Parathyroid adenoma (tissue), 2 donors: ENCODE results near the gene ACACB.

ENCODE experiments used
- H2AFZ ChIP-seq: fragments of 300-600 bp; sonication (generic); one replicate; pipeline ENCODE4 v1.7.0; 2017; ENCODE audit warnings: antibody characterized with exemption, mild to moderate bottlenecking
- H3K27ac ChIP-seq: fragments of 300-600 bp; sonication (generic); one replicate; pipeline ENCODE4 v1.7.0; 2017
- H3K27me3 ChIP-seq: fragments of 300-600 bp; sonication (generic); one replicate; pipeline ENCODE4 v1.7.0; 2017; ENCODE audit warnings: low read length; ENCODE audit not compliant: control insufficient read depth, insufficient read depth
- H3K36me3 ChIP-seq: fragments of 300-600 bp; sonication (generic); one replicate; pipeline ENCODE4 v1.7.0; 2017; ENCODE audit warnings: low read length; ENCODE audit not compliant: control insufficient read depth, insufficient read depth
- H3K4me1 ChIP-seq: fragments of 300-600 bp; sonication (generic); one replicate; pipeline ENCODE4 v1.7.0; 2017; ENCODE audit warnings: control low read depth
- H3K4me2 ChIP-seq: fragments of 300-600 bp; sonication (generic); one replicate; pipeline ENCODE4 v1.7.0; 2017; ENCODE audit warnings: low read length
- H3K4me3 ChIP-seq: fragments of 300-600 bp; sonication (generic); one replicate; pipeline ENCODE4 v1.7.0; 2017; ENCODE audit warnings: low read depth, low read length
- H3K79me2 ChIP-seq: fragments of 300-600 bp; sonication (generic); one replicate; pipeline ENCODE4 v1.7.0; 2017; ENCODE audit warnings: control low read depth
- H3K9ac ChIP-seq: fragments of 300-600 bp; sonication (generic); one replicate; pipeline ENCODE4 v1.7.0; 2017; ENCODE audit warnings: mild to moderate bottlenecking
- H3K9me3 ChIP-seq: fragments of 300-600 bp; sonication (generic); one replicate; pipeline ENCODE4 v1.7.0; 2017; ENCODE audit warnings: low read length; ENCODE audit not compliant: control insufficient read depth
- TF ChIP-seq, protein P1 (sequence below): fragments of 300-600 bp; sonication (generic); IDR thresholded peaks from one replicate; pipeline ENCODE4 v1.7.0; 2017; ENCODE audit warnings: antibody characterized with exemption, mild to moderate bottlenecking
- donor health status: primary hyperparathyroidism.

The ACACB gene

GRCh38 chr12:109147954-109148353, 31.6 kb downstream of the ACACB start:
- TF ChIP-seq, protein P1, sequence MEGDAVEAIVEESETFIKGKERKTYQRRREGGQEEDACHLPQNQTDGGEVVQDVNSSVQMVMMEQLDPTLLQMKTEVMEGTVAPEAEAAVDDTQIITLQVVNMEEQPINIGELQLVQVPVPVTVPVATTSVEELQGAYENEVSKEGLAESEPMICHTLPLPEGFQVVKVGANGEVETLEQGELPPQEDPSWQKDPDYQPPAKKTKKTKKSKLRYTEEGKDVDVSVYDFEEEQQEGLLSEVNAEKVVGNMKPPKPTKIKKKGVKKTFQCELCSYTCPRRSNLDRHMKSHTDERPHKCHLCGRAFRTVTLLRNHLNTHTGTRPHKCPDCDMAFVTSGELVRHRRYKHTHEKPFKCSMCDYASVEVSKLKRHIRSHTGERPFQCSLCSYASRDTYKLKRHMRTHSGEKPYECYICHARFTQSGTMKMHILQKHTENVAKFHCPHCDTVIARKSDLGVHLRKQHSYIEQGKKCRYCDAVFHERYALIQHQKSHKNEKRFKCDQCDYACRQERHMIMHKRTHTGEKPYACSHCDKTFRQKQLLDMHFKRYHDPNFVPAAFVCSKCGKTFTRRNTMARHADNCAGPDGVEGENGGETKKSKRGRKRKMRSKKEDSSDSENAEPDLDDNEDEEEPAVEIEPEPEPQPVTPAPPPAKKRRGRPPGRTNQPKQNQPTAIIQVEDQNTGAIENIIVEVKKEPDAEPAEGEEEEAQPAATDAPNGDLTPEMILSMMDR = no peak
- Histone ChIP-seq H3K9ac (no peak overlapping the region), H3K27ac (no peak overlapping the region)

DNA sequence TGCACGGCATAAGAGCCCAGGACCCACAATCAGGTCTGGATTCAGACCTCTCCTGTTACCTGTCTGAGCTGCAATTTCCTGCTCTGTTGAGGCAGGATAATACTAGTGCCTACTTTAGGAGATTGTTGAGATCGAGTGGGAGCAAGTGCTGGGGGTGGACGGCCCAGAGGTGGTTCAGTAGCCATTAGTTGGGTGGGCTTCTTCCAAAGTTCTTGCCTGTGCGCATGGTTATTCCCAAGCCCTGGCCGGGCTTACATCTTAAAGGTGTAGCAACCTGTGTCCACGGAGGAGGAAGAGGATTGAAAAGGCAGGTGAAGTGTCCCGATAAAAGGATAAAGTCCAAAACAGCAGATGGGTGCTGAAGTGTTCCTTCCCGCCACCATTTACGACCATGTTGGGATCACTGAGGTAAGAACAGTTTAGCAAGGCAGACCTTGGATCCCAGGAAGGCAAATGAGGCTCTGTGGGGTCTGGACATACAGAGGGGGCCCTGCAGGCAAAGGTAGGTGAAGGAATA, 33.8 kb downstream of the ACACB start:
- H2AFZ ChIP-seq = no peak overlapping the region
- no peaks in the 10 kb centered on the region for H3K9me3 ChIP-seq
- no peaks in the 10 kb centered on the region for H3K36me3 ChIP-seq
- TF ChIP-seq, protein P1 = no peak
- no peaks in the 10 kb centered on the region for H3K27me3 ChIP-seq
- H3K9ac ChIP-seq = no peak overlapping the region
- H3K4me3 ChIP-seq = no peak overlapping the region
- no peak overlapping the region for H3K4me2 ChIP-seq
- peaks cover 6% of the 10 kb centered on the region for H3K4me1 ChIP-seq
- H3K27ac ChIP-seq = no peak overlapping the region
- H3K79me2 ChIP-seq = peaks cover 19% of the 10 kb centered on the region

More at GRCh38 chr12:109147954-109148353, 31.6 kb downstream of the ACACB start:
- Histone ChIP-seq H3K9me3 (no peaks in the 10 kb centered on the region), H3K27me3 (no peaks in the 10 kb centered on the region), H2AFZ (no peak overlapping the region), H3K36me3 (no peaks in the 10 kb centered on the region), H3K4me2 (peak overlapping the region; percentile 34), H3K4me1 (no peaks in the 10 kb centered on the region), H3K79me2 (peaks cover 23% of the 10 kb centered on the region), H3K4me3 (no peak overlapping the region)

DNA sequence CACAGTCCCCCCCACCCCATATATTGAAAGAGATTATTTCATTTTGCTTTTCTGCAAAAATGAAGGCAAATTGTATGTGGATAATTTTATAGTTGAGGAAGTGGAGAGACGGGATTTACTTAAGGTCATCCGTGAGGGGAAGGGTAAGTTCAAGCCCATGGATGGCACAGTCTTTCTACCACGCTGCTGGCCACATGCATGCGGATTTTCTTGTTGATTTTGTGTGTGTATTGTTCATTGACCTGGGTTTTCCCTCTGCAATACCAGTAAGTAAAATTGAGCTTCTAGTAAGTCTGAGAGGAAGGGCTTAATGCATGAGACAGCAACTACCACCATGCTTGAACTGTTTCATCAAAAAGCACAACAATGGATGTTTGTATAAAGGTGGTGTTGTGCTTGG, 35.1 kb downstream of the ACACB start:
- Histone ChIP-seq H3K4me3 (no peak overlapping the region), H3K4me1 (peaks cover 12% of the 10 kb centered on the region)
- TF ChIP-seq, protein P1 = no peak

GRCh38 chr12:109153821-109154441, 37.5 kb downstream of the ACACB start:
- H3K9ac ChIP-seq = no peak overlapping the region
- peaks cover 47% of the 10 kb centered on the region for H3K79me2 ChIP-seq
- no peak overlapping the region for H3K4me3 ChIP-seq
- no peaks in the 10 kb centered on the region for H3K27me3 ChIP-seq
- no peaks in the 10 kb centered on the region for H3K9me3 ChIP-seq
- H2AFZ ChIP-seq = peak overlapping the region; percentile 61
- TF ChIP-seq, protein P1 = no peak
- no peak overlapping the region for H3K4me2 ChIP-seq
- peaks cover 12% of the 10 kb centered on the region for H3K4me1 ChIP-seq
- no peaks in the 10 kb centered on the region for H3K36me3 ChIP-seq
- H3K27ac ChIP-seq = peak overlapping the region; percentile 77

More for the DNA sequence above, 35.1 kb downstream of the ACACB start:
- Histone ChIP-seq H3K27me3 (no peaks in the 10 kb centered on the region), H2AFZ (no peak overlapping the region), H3K4me2 (no peak overlapping the region), H3K9me3 (no peaks in the 10 kb centered on the region), H3K79me2 (peaks cover 29% of the 10 kb centered on the region), H3K9ac (no peak overlapping the region), H3K36me3 (no peaks in the 10 kb centered on the region), H3K27ac (no peak overlapping the region)
